Mesenchymal stem cell (in vitro differentiated cells and primary cell): Measurements from ENCODE around the gene PDE8B.

Source experiments
- DNase-seq: peaks from one replicate; pipeline ENCODE4 v3.0.0-alpha.2; 2013
- H2AFZ ChIP-seq: one replicate; pipeline ENCODE4 v1.6.1; 2013; ENCODE audit warnings: low read depth, mild to moderate bottlenecking, control low read depth, inconsistent platforms, low read length, moderate library complexity
- H2AK5ac ChIP-seq: 2 replicates; pipeline ENCODE4 v1.6.1; 2013; ENCODE audit warnings: low read length, moderate library complexity, mild to moderate bottlenecking, inconsistent platforms; ENCODE audit not compliant: severe bottlenecking
- H2BK120ac ChIP-seq: one replicate; pipeline ENCODE4 v1.6.1; 2013; ENCODE audit warnings: low read depth, mild to moderate bottlenecking, inconsistent platforms, low read length, moderate library complexity
- H2BK12ac ChIP-seq, 2 experiments: one replicate each; pipeline ENCODE4 v1.6.1; 2013; ENCODE audit warnings: inconsistent platforms in 2 of 2, low read length in 2 of 2, mild to moderate bottlenecking in 2 of 2, moderate library complexity in 2 of 2, control low read depth in 1 of 2
- H2BK15ac ChIP-seq: one replicate; pipeline ENCODE4 v1.6.1; 2013; ENCODE audit warnings: mild to moderate bottlenecking, low read depth, inconsistent platforms; ENCODE audit not compliant: poor library complexity, severe bottlenecking
- H2BK5ac ChIP-seq: 2 replicates; pipeline ENCODE4 v1.6.1; 2013; ENCODE audit warnings: low read depth, mild to moderate bottlenecking, low read length, control low read depth, inconsistent platforms; ENCODE audit not compliant: poor library complexity, severe bottlenecking
- H3K14ac ChIP-seq, 2 experiments: one replicate each; pipeline ENCODE4 v1.6.1; 2013; ENCODE audit warnings: inconsistent platforms in 2 of 2, low read length in 2 of 2, control low read depth in 1 of 2, mild to moderate bottlenecking in 1 of 2, moderate library complexity in 1 of 2
- H3K18ac ChIP-seq, 2 experiments: one replicate each; pipeline ENCODE4 v1.6.1; 2013; ENCODE audit warnings: inconsistent platforms in 2 of 2, low read length in 2 of 2, control low read depth in 1 of 2, low read depth in 1 of 2, mild to moderate bottlenecking in 1 of 2
- H3K23ac ChIP-seq, 2 experiments: one replicate each; pipeline ENCODE4 v1.6.1; 2013; ENCODE audit warnings: inconsistent platforms in 2 of 2, low read length in 2 of 2, mild to moderate bottlenecking in 2 of 2, moderate library complexity in 2 of 2, control low read depth in 1 of 2
- H3K27ac ChIP-seq: 2 replicates; pipeline ENCODE4 v1.5.1; 2013; ENCODE audit warnings: mild to moderate bottlenecking, moderate library complexity, low read length, control low read depth, inconsistent platforms; ENCODE audit not compliant: poor library complexity, severe bottlenecking
- H3K27me3 ChIP-seq, 2 experiments: 2 replicates each; pipeline versions ENCODE4 v1.6.1 to v1.7.0; 2013; ENCODE audit warnings: low read length in 2 of 2, mild to moderate bottlenecking in 2 of 2, moderate library complexity in 2 of 2, control low read depth in 1 of 2, inconsistent platforms in 1 of 2; ENCODE audit not compliant: control insufficient read depth in 1 of 2, insufficient read depth in 1 of 2
- H3K36me3 ChIP-seq, 2 experiments: 2 replicates each; pipeline versions ENCODE4 v1.6.1 to v1.7.0; 2013; ENCODE audit warnings: low read length in 2 of 2, control low read depth in 1 of 2, inconsistent platforms in 1 of 2, low read depth in 1 of 2, mild to moderate bottlenecking in 1 of 2; ENCODE audit not compliant: insufficient read depth in 2 of 2, control insufficient read depth in 1 of 2
- H3K4ac ChIP-seq, 2 experiments: one replicate each; pipeline ENCODE4 v1.6.1; 2013; ENCODE audit warnings: inconsistent platforms in 2 of 2, low read length in 2 of 2, mild to moderate bottlenecking in 2 of 2, moderate library complexity in 2 of 2, control low read depth in 1 of 2, low read depth in 1 of 2
- H3K4me1 ChIP-seq: 2 replicates; pipeline ENCODE4 v1.6.1; 2013; ENCODE audit warnings: low read depth, low read length, control low read depth; ENCODE audit not compliant: control insufficient read depth, insufficient read depth
- H3K4me2 ChIP-seq: 2 replicates; pipeline ENCODE4 v1.6.1; 2013; ENCODE audit warnings: low read length, mild to moderate bottlenecking, inconsistent platforms; ENCODE audit not compliant: poor library complexity, severe bottlenecking
- H3K4me3 ChIP-seq, 2 experiments: 2 replicates each; pipeline versions ENCODE4 v1.5.1 to v1.7.0; 2013; ENCODE audit warnings: low read length in 2 of 2, mild to moderate bottlenecking in 2 of 2, control low read depth in 1 of 2, low read depth in 1 of 2; ENCODE audit not compliant: insufficient read depth in 1 of 2
- H3K79me1 ChIP-seq: replicated peaks from 2 replicates; pipeline ENCODE4 v1.6.1; 2013; ENCODE audit warnings: mild to moderate bottlenecking, control low read depth, low read length, inconsistent platforms; ENCODE audit not compliant: poor library complexity, severe bottlenecking
- H3K9ac ChIP-seq: 2 replicates; pipeline ENCODE4 v1.7.0; 2013; ENCODE audit warnings: mild to moderate bottlenecking, low read length, moderate library complexity
- H3K9me3 ChIP-seq: 2 replicates; pipeline ENCODE4 v1.7.0; 2013; ENCODE audit warnings: mild to moderate bottlenecking, low read length; ENCODE audit not compliant: control insufficient read depth
- H4K8ac ChIP-seq: one replicate; pipeline ENCODE4 v1.6.1; 2013; ENCODE audit warnings: inconsistent platforms, mild to moderate bottlenecking, low read length, moderate library complexity
- H4K91ac ChIP-seq: one replicate; pipeline ENCODE4 v1.6.1; 2013; ENCODE audit warnings: mild to moderate bottlenecking, low read length, inconsistent platforms
- WGBS: methylation state at CpG from one replicate; pipeline ENCODE4 v1.1.7; 2013; ENCODE audit warnings: mixed read lengths; 5-methylcytosine and 5-hydroxymethylcytosine counted together

PDE8B gene

GRCh38 chr5:77394064-77394715 lies 183.7 kb downstream of the PDE8B start:
- Histone ChIP-seq H3K9ac (no peak overlapping the region), H3K27me3 (peaks cover 0 to 4% of the 10 kb centered on the region in 2 experiments), H3K27ac (no peak overlapping the region), H3K23ac (no peak overlapping the region), H4K91ac (no peak overlapping the region), H2AK5ac (no peak overlapping the region), H2BK15ac (no peak overlapping the region), H3K36me3 (no peaks in the 10 kb centered on the region), H3K4me1 (peaks cover 4% of the 10 kb centered on the region), H3K4ac (no peak overlapping the region), H2BK12ac (no peak overlapping the region), H2BK5ac (no peak overlapping the region), H3K4me3 (no peak overlapping the region), H2BK120ac (no peak overlapping the region), H3K9me3 (no peaks in the 10 kb centered on the region), H4K8ac (no peak overlapping the region), H3K4me2 (no peak overlapping the region), H3K14ac (no peak overlapping the region), H2AFZ (no peak overlapping the region), H3K18ac (no peak overlapping the region), H3K79me1 (no peaks in the 10 kb centered on the region)
- no peak for DNase-seq
- 71% methylated on average over 3 of the region's 3 CpGs for WGBS

- no peak overlapping the region for H3K27ac ChIP-seq
- no peak overlapping the region for H3K4me3 ChIP-seq
- H2BK120ac ChIP-seq = no peak overlapping the region
- H3K27me3 ChIP-seq = no peaks in the 10 kb centered on the region
- no peak overlapping the region for H2BK5ac ChIP-seq
- H4K91ac ChIP-seq = no peak overlapping the region
- H2AFZ ChIP-seq = no peak overlapping the region
- H2BK15ac ChIP-seq = no peak overlapping the region
- no peaks in the 10 kb centered on the region for H3K79me1 ChIP-seq
- H2AK5ac ChIP-seq = no peak overlapping the region
- H3K9me3 ChIP-seq = no peaks in the 10 kb centered on the region
- no peak overlapping the region for H3K4ac ChIP-seq
- H3K4me1 ChIP-seq = peaks cover 2% of the 10 kb centered on the region
- H3K14ac ChIP-seq = no peak overlapping the region
- H3K36me3 ChIP-seq = no peaks in the 10 kb centered on the region
- no peak overlapping the region for H3K23ac ChIP-seq
- no peak overlapping the region for H4K8ac ChIP-seq
- WGBS = 97% methylated on average over 1 of the region's 1 CpG
- H3K9ac ChIP-seq = no peak overlapping the region
- no peak for DNase-seq
- H2BK12ac ChIP-seq = no peak overlapping the region
- no peak overlapping the region for H3K4me2 ChIP-seq
- no peak overlapping the region for H3K18ac ChIP-seq
These were observed 185.5 kb downstream of the PDE8B start for GRCh38 chr5:77396017-77396416.

- Histone ChIP-seq H4K91ac (no peak overlapping the region), H3K79me1 (no peaks in the 10 kb centered on the region), H3K4me3 (no peak overlapping the region), H3K27ac (no peak overlapping the region), H2AK5ac (no peak overlapping the region), H2AFZ (peak overlapping the region; percentile 53), H3K9me3 (no peaks in the 10 kb centered on the region), H4K8ac (no peak overlapping the region), H3K36me3 (no peaks in the 10 kb centered on the region), H3K4me1 (no peaks in the 10 kb centered on the region), H2BK12ac (no peak overlapping the region), H3K27me3 (no peaks in the 10 kb centered on the region), H3K4me2 (no peak overlapping the region), H2BK15ac (no peak overlapping the region), H3K4ac (no peak overlapping the region), H3K23ac (no peak overlapping the region), H3K9ac (no peak overlapping the region), H2BK5ac (no peak overlapping the region), H3K18ac (no peak overlapping the region), H2BK120ac (no peak overlapping the region), H3K14ac (no peak overlapping the region)
- DNase-seq = no peak
- 77% methylated on average over 3 of the region's 5 CpGs for WGBS
These were observed 187.3 kb downstream of the PDE8B start for GRCh38 chr5:77397686-77398292.

GRCh38 chr5:77398458-77398857 lies 188.0 kb downstream of the PDE8B start:
- H3K4me1 ChIP-seq = no peaks in the 10 kb centered on the region
- whole genome bisulfite sequencing = 97% methylated on average over 11 of the region's 13 CpGs

More at GRCh38 chr5:77398458-77398857, 188.0 kb downstream of the PDE8B start:
- H3K4me2 ChIP-seq = no peak overlapping the region
- H3K4me3 ChIP-seq = no peak overlapping the region
- no peak overlapping the region for H4K91ac ChIP-seq
- no peak overlapping the region for H4K8ac ChIP-seq
- H2AFZ ChIP-seq = no peak overlapping the region
- no peaks in the 10 kb centered on the region for H3K27me3 ChIP-seq
- no peak overlapping the region for H2AK5ac ChIP-seq
- no peak overlapping the region for H3K18ac ChIP-seq
- DNase-seq = no peak
- no peaks in the 10 kb centered on the region for H3K9me3 ChIP-seq
- no peak overlapping the region for H3K9ac ChIP-seq
- H3K27ac ChIP-seq = no peak overlapping the region
- no peak overlapping the region for H3K4ac ChIP-seq
- no peak overlapping the region for H3K23ac ChIP-seq
- H2BK15ac ChIP-seq = no peak overlapping the region
- H3K36me3 ChIP-seq = no peaks in the 10 kb centered on the region
- no peaks in the 10 kb centered on the region for H3K79me1 ChIP-seq
- no peak overlapping the region for H2BK5ac ChIP-seq
- no peak overlapping the region for H2BK120ac ChIP-seq
- peak overlapping the region in 1 of 2 experiments; percentile 79 for H3K14ac ChIP-seq
- H2BK12ac ChIP-seq = peak overlapping the region in 1 of 2 experiments; percentile 15
